GM19023 (cell line): Measurements from ENCODE around the gene KCNH1.

ENCODE experiments used
- ATAC-seq: cut with Tn5 transposase; IDR thresholded peaks from one replicate; pipeline ENCODE4 v1.9.1; 2021; ENCODE audit warnings: mild to moderate bottlenecking, moderate library complexity; ENCODE audit not compliant: unreplicated experiment

Gene KCNH1

GRCh38 chr1:210920716-210921694, 212.9 kb downstream of the KCNH1 start:
- no peak for ATAC-seq

GRCh38 chr1:210920258-210920657, 213.7 kb downstream of the KCNH1 start:
- ATAC-seq: no peak

- ATAC-seq: no peak
Measured at GRCh38 chr1:210918893-210919292, 215.1 kb downstream of the KCNH1 start.

GRCh38 chr1:210917560-210918169, 216.3 kb downstream of the KCNH1 start:
- no peak for ATAC-seq

GRCh38 chr1:210916548-210916947, 217.4 kb downstream of the KCNH1 start:
- no peak for ATAC-seq

GRCh38 chr1:210915890-210916507, 217.9 kb downstream of the KCNH1 start:
- no peak for ATAC-seq

GRCh38 chr1:210912752-210913151, 221.2 kb downstream of the KCNH1 start:
- ATAC-seq: no peak

GRCh38 chr1:210910020-210910575, 223.8 kb downstream of the KCNH1 start:
- ATAC-seq: no peak

- ATAC-seq: no peak
Measured at GRCh38 chr1:210908791-210909190, 225.2 kb downstream of the KCNH1 start.

GRCh38 chr1:210908257-210908656, 225.7 kb downstream of the KCNH1 start:
- ATAC-seq: no peak

GRCh38 chr1:210907251-210907805, 226.6 kb downstream of the KCNH1 start:
- no peak for ATAC-seq

GRCh38 chr1:210905944-210906453, 227.9 kb downstream of the KCNH1 start:
- no peak for ATAC-seq

- ATAC-seq: no peak
Measured at GRCh38 chr1:210905365-210905904, 228.5 kb downstream of the KCNH1 start.

- no peak for ATAC-seq
Measured at GRCh38 chr1:210901981-210902770, 231.8 kb downstream of the KCNH1 start.

GRCh38 chr1:210900820-210901219, 233.1 kb downstream of the KCNH1 start:
- ATAC-seq: no peak

GRCh38 chr1:210900079-210900478, 233.9 kb downstream of the KCNH1 start:
- no peak for ATAC-seq

- no peak for ATAC-seq
Measured at GRCh38 chr1:210899676-210900075, 234.3 kb downstream of the KCNH1 start.

GRCh38 chr1:210898473-210898872, 235.5 kb downstream of the KCNH1 start:
- ATAC-seq: no peak

GRCh38 chr1:210883821-210884220, 250.1 kb downstream of the KCNH1 start:
- ATAC-seq: no peak
